ENCODE measurements around the gene PNPLA2.

- TF ChIP-seq SUZ12 (IDR thresholded peaks at IDR 0.05; ENCODE audit: extremely low read depth, insufficient read depth, insufficient read length), result no peak
- peak; percentile 32 for TF ChIP-seq YY1 (IDR thresholded peaks at IDR 0.05; ENCODE audit: insufficient read depth, insufficient read length)
These were observed 23.8 kb downstream of the PNPLA2 start, which contains the start of the genes POLR2L and TSPAN4 for GRCh38 chr11:842370-843002.

Measured in NT2/D1 (cell line).